ENCODE data around the gene LMO2. TPM values are rescaled to one million over a fixed set of nuclear protein-coding genes. Genes with fewer than 3 reads are reported as not detected.

Gene LMO2
- total RNA-seq, 1 donor from 2014 or later, result not detected

- peaks cover 20% of the 10 kb centered on the region for H3K27me3 Mint-ChIP-seq
- H3K9me3 Mint-ChIP-seq, result peaks cover 3% of the 10 kb centered on the region
- no peaks in the 10 kb centered on the region for H3K4me1 Mint-ChIP-seq
- no peaks in the 10 kb centered on the region for H3K36me3 Mint-ChIP-seq (ENCODE audit: low read depth)
- no peak overlapping the region for H3K4me3 Mint-ChIP-seq
- no peak overlapping the region for H3K27ac Mint-ChIP-seq
- no peak for DNase-seq
- intact Hi-C loops (cut with micrococcal nuclease), result no loop called here
These were observed 17.3 kb upstream of the LMO2 start for GRCh38 chr11:33909150-33909549.

GRCh38 chr11:33907421-33907820 lies 15.5 kb upstream of the LMO2 start:
- Mint-ChIP-seq H3K27me3 (peaks cover 30% of the 10 kb centered on the region), H3K4me1 (no peaks in the 10 kb centered on the region), H3K9me3 (no peaks in the 10 kb centered on the region), H3K27ac (no peak overlapping the region), H3K4me3 (no peak overlapping the region), H3K36me3 (ENCODE audit: low read depth) (no peaks in the 10 kb centered on the region)
- intact Hi-C loops (cut with micrococcal nuclease), result no loop called here
- DNase-seq, result no peak

DNA sequence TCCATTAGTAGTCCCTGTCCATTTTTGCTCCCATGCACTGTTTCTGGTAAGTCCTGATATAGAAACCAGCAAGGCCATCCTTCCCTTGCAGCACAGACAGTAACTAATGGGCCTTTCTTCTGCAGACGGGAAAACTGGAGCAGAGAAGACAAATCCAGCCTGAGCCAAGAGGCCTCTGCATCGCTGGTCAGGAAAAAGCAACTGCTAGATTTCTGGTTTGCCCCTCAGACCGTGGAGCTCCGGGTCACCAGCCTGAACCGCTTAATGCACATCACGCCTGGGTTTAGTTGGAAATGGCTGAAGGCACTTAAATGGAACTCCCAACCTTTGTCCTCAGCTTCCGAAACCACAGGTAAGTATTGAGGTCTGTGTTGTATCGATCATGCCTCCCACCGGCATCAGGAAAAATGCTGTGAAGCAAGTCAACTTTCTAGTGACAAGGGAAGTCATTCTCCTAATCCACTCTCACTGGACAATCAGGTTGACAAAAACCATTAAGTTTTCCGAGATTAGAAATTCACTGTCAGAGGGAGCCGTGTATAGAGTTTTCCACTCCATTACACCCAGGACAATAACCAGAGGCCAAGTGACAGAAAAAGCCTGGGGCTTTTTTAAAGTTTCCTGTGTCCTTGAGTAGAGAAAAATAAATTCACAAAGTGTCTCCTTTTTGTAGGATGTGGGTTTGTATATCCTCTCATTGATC lies 14.8 kb upstream of the LMO2 start:
- Mint-ChIP-seq H3K4me1 (no peaks in the 10 kb centered on the region), H3K4me3 (no peak overlapping the region), H3K9me3 (no peaks in the 10 kb centered on the region), H3K27ac (no peak overlapping the region), H3K36me3 (ENCODE audit: low read depth) (no peaks in the 10 kb centered on the region), H3K27me3 (peaks cover 32% of the 10 kb centered on the region)
- intact Hi-C loops (cut with micrococcal nuclease), result no loop called here
- DNase-seq, result no peak

- no peaks in the 10 kb centered on the region for H3K9me3 Mint-ChIP-seq
- intact Hi-C loops (cut with micrococcal nuclease), result no loop called here
- no peaks in the 10 kb centered on the region for H3K36me3 Mint-ChIP-seq (ENCODE audit: low read depth)
- no peak overlapping the region for H3K4me3 Mint-ChIP-seq
- H3K27me3 Mint-ChIP-seq, result peaks cover 38% of the 10 kb centered on the region
- H3K27ac Mint-ChIP-seq, result no peak overlapping the region
- no peaks in the 10 kb centered on the region for H3K4me1 Mint-ChIP-seq
- DNase-seq, result no peak
These were observed 12.2 kb upstream of the LMO2 start for GRCh38 chr11:33904102-33904501.

DNA sequence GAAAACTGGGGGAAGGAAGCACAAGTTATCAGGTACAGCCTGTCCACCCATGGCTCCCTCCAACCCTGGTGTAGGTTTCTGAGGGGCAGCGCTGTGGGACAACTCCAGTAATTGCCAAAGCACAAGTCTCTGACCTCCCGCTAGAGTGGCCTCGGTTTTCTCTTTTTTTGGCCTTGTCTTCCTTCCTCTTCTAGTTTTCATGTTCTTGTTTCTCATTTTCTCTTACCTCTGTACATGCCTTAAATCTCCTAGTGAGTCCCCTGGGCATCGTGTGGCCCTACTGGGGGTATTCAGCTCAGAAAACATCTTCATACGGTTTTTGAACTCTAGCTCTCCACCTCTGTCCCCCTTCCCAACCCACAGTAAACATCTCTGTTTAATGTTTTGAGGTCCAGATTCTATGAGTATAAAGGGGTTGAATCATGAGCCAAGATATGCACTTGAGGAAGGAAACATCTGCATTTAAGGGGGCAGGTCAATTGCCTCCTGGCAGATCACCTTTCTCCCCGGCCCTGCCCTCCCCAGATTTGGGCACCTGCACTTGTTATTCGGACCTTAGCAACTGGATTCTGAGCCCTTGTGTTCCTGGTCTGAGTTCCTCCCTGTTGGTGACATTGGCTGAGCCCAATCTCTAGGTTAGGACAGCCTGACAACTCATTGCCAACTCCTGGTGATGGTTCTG lies 8.4 kb upstream of the LMO2 start:
- Mint-ChIP-seq H3K4me3 (no peak overlapping the region), H3K36me3 (ENCODE audit: low read depth) (no peaks in the 10 kb centered on the region), H3K27me3 (peaks cover 54% of the 10 kb centered on the region), H3K9me3 (no peaks in the 10 kb centered on the region), H3K4me1 (no peaks in the 10 kb centered on the region), H3K27ac (no peak overlapping the region)
- DNase-seq, result no peak
- intact Hi-C loops (cut with micrococcal nuclease), result no loop called here

- Mint-ChIP-seq H3K36me3 (ENCODE audit: low read depth) (no peaks in the 10 kb centered on the region), H3K27me3 (peaks cover 56% of the 10 kb centered on the region), H3K4me3 (no peak overlapping the region), H3K27ac (no peak overlapping the region), H3K4me1 (no peaks in the 10 kb centered on the region), H3K9me3 (no peaks in the 10 kb centered on the region)
- intact Hi-C loops (cut with micrococcal nuclease), result loop anchor here (10.0 kb wide), 1 partner anchor 345 kb away; no protein-coding TSS in a partner anchor
- DNase-seq, result no peak
These were observed 7.6 kb upstream of the LMO2 start for GRCh38 chr11:33899400-33900037.

GRCh38 chr11:33898957-33899356 lies 7.1 kb upstream of the LMO2 start:
- peaks cover 3% of the 10 kb centered on the region for H3K4me1 Mint-ChIP-seq
- intact Hi-C loops (cut with micrococcal nuclease), result loop anchor here (10.0 kb wide), 1 partner anchor 346 kb away; no protein-coding TSS in a partner anchor
- DNase-seq, result no peak
- H3K9me3 Mint-ChIP-seq, result no peaks in the 10 kb centered on the region
- H3K27me3 Mint-ChIP-seq, result peaks cover 57% of the 10 kb centered on the region
- no peak overlapping the region for H3K27ac Mint-ChIP-seq
- no peaks in the 10 kb centered on the region for H3K36me3 Mint-ChIP-seq (ENCODE audit: low read depth)
- H3K4me3 Mint-ChIP-seq, result no peak overlapping the region

DNA sequence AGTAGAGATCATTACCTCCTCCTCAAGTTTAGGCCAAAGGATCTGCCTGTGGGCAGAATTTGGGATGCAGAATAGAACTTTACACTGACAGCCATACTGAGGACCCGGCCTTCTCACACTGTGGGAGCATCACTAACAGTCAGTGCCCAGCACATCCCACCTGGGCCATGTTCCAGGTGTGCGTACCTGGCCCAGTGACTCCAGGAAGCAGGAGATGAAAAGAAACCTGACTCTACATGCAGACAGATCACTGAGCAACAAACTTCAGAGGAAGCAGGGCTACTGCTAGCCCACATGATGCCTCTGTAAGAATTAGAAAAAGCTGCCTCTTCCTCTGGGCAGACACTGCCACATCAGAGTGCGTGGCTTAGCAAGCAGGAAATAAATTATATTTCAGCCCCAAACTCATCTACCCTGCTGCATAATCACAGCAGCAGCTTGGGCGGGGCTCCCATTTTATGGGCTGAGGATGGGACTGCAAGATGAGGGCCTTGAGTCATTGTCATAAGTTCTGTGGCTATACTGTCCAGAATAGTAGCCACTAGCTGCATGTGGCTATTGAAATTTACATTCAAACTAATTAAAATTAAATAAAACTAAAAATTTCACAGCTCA lies 6.0 kb upstream of the LMO2 start:
- no peak overlapping the region for H3K27ac Mint-ChIP-seq
- no peaks in the 10 kb centered on the region for H3K9me3 Mint-ChIP-seq
- peaks cover 14% of the 10 kb centered on the region for H3K4me1 Mint-ChIP-seq
- H3K27me3 Mint-ChIP-seq, result peaks cover 62% of the 10 kb centered on the region
- no peak for DNase-seq
- H3K36me3 Mint-ChIP-seq (ENCODE audit: low read depth), result no peaks in the 10 kb centered on the region
- H3K4me3 Mint-ChIP-seq, result no peak overlapping the region
- intact Hi-C loops (cut with micrococcal nuclease), result loop anchor here (10.0 kb wide), 1 partner anchor 347 kb away; no protein-coding TSS in a partner anchor

DNA sequence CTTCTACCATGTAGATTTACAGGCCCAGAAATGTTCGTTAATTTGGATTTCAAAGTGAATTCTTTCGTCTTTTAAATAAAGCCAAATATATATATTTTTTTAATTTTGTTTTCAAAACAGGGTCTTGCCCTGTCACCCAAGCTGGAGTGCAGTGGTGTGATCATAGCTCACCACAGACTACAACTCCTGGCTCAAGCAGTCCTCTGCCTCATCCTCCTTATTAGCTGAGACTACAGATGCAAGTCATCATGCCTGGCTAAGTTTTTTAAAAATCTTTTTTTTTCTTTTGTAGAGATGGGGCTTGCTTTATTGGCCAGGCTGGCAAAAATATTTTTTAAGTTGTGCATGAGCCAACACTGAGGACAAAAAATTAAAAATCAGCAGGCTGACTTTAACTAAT lies 5.0 kb upstream of the LMO2 start:
- Mint-ChIP-seq H3K27me3 (peaks cover 65% of the 10 kb centered on the region), H3K36me3 (ENCODE audit: low read depth) (no peaks in the 10 kb centered on the region), H3K27ac (no peak overlapping the region), H3K9me3 (no peaks in the 10 kb centered on the region), H3K4me1 (peaks cover 15% of the 10 kb centered on the region), H3K4me3 (no peak overlapping the region)
- no peak for DNase-seq
- intact Hi-C loops (cut with micrococcal nuclease), result loop anchor here (10.0 kb wide), 1 partner anchor 348 kb away; no protein-coding TSS in a partner anchor

DNA sequence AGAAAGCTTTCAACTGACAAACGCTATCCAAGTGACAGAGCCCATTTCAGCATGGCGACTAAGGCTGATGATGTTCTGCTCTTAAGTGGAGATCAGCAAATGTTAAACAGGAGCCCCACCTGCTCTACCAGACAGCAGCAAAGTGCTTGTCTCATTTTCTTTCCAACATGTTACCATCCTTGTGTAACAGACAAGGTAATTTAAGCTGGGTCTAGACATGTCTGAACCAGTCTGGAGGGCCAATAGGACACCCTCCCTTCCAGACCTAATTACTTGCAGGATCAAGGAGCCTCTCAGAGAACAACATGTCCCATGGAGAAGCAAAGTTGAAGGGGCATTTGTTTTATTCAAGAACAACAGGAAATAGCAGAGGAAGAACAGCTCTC lies 3.9 kb upstream of the LMO2 start:
- no peak for DNase-seq
- H3K4me1 Mint-ChIP-seq, result peaks cover 15% of the 10 kb centered on the region
- H3K4me3 Mint-ChIP-seq, result no peak overlapping the region
- no peaks in the 10 kb centered on the region for H3K9me3 Mint-ChIP-seq
- no peaks in the 10 kb centered on the region for H3K36me3 Mint-ChIP-seq (ENCODE audit: low read depth)
- intact Hi-C loops (cut with micrococcal nuclease), result loop anchor here (10.0 kb wide), 1 partner anchor 349 kb away; no protein-coding TSS in a partner anchor
- H3K27ac Mint-ChIP-seq, result no peak overlapping the region
- H3K27me3 Mint-ChIP-seq, result peaks cover 68% of the 10 kb centered on the region

- DNase-seq, result no peak
- Mint-ChIP-seq H3K27me3 (peaks cover 66% of the 10 kb centered on the region), H3K4me1 (peaks cover 15% of the 10 kb centered on the region), H3K27ac (no peak overlapping the region), H3K4me3 (peak overlapping the region; percentile 66), H3K9me3 (no peaks in the 10 kb centered on the region), H3K36me3 (ENCODE audit: low read depth) (no peaks in the 10 kb centered on the region)
- intact Hi-C loops (cut with micrococcal nuclease), result loop anchor here (5.0 to 10.0 kb wide), 2 partner anchors 162 to 350 kb away; no protein-coding TSS in a partner anchor
These were observed 2.5 kb upstream of the LMO2 start for GRCh38 chr11:33894398-33894746.

- intact Hi-C loops (cut with micrococcal nuclease), result loop anchor here (1.0 to 10.0 kb wide), 3 partner anchors 162 to 756 kb away; no protein-coding TSS in a partner anchor
- Mint-ChIP-seq H3K27me3 (peaks cover 68% of the 10 kb centered on the region), H3K4me3 (peak overlapping the region; percentile 66), H3K36me3 (ENCODE audit: low read depth) (no peaks in the 10 kb centered on the region), H3K4me1 (peaks cover 15% of the 10 kb centered on the region), H3K9me3 (no peaks in the 10 kb centered on the region), H3K27ac (peak overlapping the region; percentile 50)
- DNase-seq, result peak; percentile 83
These were observed 2.0 kb upstream of the LMO2 start for GRCh38 chr11:33893711-33894397.

GRCh38 chr11:33892906-33893594 lies 1.2 kb upstream of the LMO2 start:
- peak overlapping the region; percentile 66 for H3K4me3 Mint-ChIP-seq
- no peaks in the 10 kb centered on the region for H3K36me3 Mint-ChIP-seq (ENCODE audit: low read depth)
- no peak for DNase-seq
- H3K27ac Mint-ChIP-seq, result no peak overlapping the region
- no peaks in the 10 kb centered on the region for H3K9me3 Mint-ChIP-seq
- H3K27me3 Mint-ChIP-seq, result peaks cover 72% of the 10 kb centered on the region
- intact Hi-C loops (cut with micrococcal nuclease), result loop anchor here (1.0 to 10.0 kb wide), 3 partner anchors 161 to 757 kb away; no protein-coding TSS in a partner anchor
- peaks cover 15% of the 10 kb centered on the region for H3K4me1 Mint-ChIP-seq
